IPS DF 6.9 (cell line): ENCODE measurements around the gene CREBBP.

ENCODE experiments used
- DNase-seq: peaks from one replicate; pipeline ENCODE4 v3.0.0-alpha.2; 2013; ENCODE audit warnings: low read depth, low spot score
- H3K27ac ChIP-seq: one replicate; pipeline ENCODE4 v1.5.1; 2013; ENCODE audit warnings: low read length, control low read depth
- H3K27me3 ChIP-seq: 2 replicates; pipeline ENCODE4 v1.6.1; 2013; ENCODE audit warnings: mild to moderate bottlenecking, low read length; ENCODE audit not compliant: control insufficient read depth, insufficient read depth
- H3K36me3 ChIP-seq: 2 replicates; pipeline ENCODE4 v1.6.1; 2013; ENCODE audit warnings: low read length; ENCODE audit not compliant: control insufficient read depth, insufficient read depth
- H3K4me1 ChIP-seq: 2 replicates; pipeline ENCODE4 v1.6.1; 2013; ENCODE audit warnings: low read length; ENCODE audit not compliant: control insufficient read depth, insufficient read depth
- H3K4me3 ChIP-seq: 2 replicates; pipeline ENCODE4 v1.5.1; 2013; ENCODE audit warnings: mild to moderate bottlenecking, low read length
- H3K9me3 ChIP-seq: 2 replicates; pipeline ENCODE4 v1.6.1; 2013; ENCODE audit warnings: low read length, inconsistent platforms; ENCODE audit not compliant: control insufficient read depth, insufficient read depth
- WGBS: extraction: QIAGEN DNeasy Blood & Tissue Kit; methylation state at CpG from one replicate; pipeline ENCODE4 v1.1.7; 2013; ENCODE audit warnings: mixed read lengths, missing lambda C conversion rate; ENCODE audit not compliant: insufficient read length, insufficient coverage; 5-methylcytosine and 5-hydroxymethylcytosine counted together

CREBBP gene

GRCh38 chr16:3810818-3811217, 69.7 kb downstream of the CREBBP start:
- Histone ChIP-seq H3K4me3 (no peak overlapping the region), H3K36me3 (no peaks in the 10 kb centered on the region), H3K4me1 (peaks cover 8% of the 10 kb centered on the region), H3K27me3 (no peaks in the 10 kb centered on the region), H3K27ac (no peak overlapping the region), H3K9me3 (no peaks in the 10 kb centered on the region)
- DNase-seq = no peak
- no CpG with 5 or more reads among the region's 3 CpGs for WGBS

DNA sequence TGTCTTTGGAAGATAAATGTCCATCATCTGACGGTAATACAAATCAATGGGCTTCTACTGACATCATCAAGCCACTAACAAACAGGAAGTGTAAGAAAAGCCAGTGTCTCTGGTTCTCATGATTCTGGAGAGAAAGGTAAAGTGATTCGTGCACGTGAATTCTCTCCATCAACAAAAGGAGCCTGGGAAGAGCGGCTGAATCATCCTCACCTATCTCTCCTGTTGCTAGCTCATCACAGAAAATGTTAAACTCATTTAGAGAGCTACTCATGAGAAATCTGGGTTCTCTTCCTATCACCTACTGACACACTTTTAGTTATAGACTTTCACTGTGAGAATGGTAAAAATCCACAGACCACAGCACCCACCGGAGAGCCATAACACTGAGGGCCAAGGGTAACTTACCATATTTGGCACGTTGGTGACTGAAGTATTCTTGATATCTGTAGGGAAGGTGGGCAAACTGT, 70.3 kb downstream of the CREBBP start:
- Histone ChIP-seq H3K27me3 (no peaks in the 10 kb centered on the region), H3K4me3 (no peak overlapping the region), H3K27ac (no peak overlapping the region), H3K9me3 (no peaks in the 10 kb centered on the region), H3K36me3 (no peaks in the 10 kb centered on the region), H3K4me1 (peaks cover 8% of the 10 kb centered on the region)
- DNase-seq = no peak
- WGBS = no CpG with 5 or more reads among the region's 6 CpGs

DNA sequence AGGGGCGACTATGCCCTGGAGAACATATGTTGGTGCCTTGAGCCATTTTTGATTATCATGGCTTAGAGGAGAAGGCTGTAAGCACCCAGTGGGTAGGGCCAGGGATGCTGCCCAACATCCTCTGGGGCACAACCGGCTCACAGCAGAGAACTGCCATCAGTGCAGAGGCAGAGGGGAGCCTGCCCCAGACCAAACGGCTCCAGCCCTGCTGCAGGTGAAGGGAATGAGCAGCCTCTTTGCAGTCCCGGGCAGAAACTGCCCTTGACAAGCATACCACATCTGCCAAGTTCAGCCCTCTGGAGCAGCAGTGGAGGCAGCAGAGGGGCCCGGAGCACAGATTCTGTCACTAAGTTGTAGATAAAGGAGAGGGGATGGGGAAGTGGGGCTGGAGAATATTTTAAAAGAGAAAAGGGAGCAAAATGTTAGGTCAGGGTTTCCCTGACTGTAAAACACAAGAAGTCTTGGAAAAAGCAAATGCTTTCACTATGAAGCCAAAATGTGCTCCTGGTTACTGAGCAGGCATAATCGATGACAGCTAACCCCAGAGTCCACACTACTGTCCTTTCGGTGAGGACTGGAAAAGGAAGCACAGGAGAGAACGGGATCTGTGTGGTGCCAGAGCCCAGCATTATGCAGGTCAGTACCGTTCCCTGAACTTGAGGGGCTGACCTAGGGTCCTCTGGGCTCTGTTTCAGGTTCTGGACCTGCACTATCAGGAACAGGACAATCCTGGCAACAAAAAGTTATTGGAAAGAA, 72.0 kb downstream of the CREBBP start:
- peaks cover 8% of the 10 kb centered on the region for H3K4me1 ChIP-seq
- H3K9me3 ChIP-seq = no peaks in the 10 kb centered on the region
- no peak overlapping the region for H3K4me3 ChIP-seq
- H3K27me3 ChIP-seq = no peaks in the 10 kb centered on the region
- no peak overlapping the region for H3K27ac ChIP-seq
- no CpG with 5 or more reads among the region's 9 CpGs for WGBS
- DNase-seq = no peak
- no peaks in the 10 kb centered on the region for H3K36me3 ChIP-seq

- DNase-seq = no peak
- no CpG with 5 or more reads among the region's 3 CpGs for WGBS
- Histone ChIP-seq H3K27ac (no peak overlapping the region), H3K4me1 (peaks cover 7% of the 10 kb centered on the region), H3K9me3 (no peaks in the 10 kb centered on the region), H3K4me3 (no peak overlapping the region), H3K27me3 (no peaks in the 10 kb centered on the region), H3K36me3 (no peaks in the 10 kb centered on the region)
Measured at GRCh38 chr16:3807425-3808123, 72.9 kb downstream of the CREBBP start.

- Histone ChIP-seq H3K9me3 (no peaks in the 10 kb centered on the region), H3K4me1 (no peaks in the 10 kb centered on the region; the same call in 1 of the 2 replicates), H3K36me3 (no peaks in the 10 kb centered on the region), H3K4me3 (no peak overlapping the region), H3K27ac (no peak overlapping the region), H3K27me3 (no peaks in the 10 kb centered on the region)
- no CpG with 5 or more reads among the region's 7 CpGs for WGBS
- no peak for DNase-seq
Measured at GRCh38 chr16:3804426-3805016, 76.0 kb downstream of the CREBBP start.

- no CpG with 5 or more reads among the region's 4 CpGs for WGBS
- DNase-seq = no peak
- Histone ChIP-seq H3K4me1 (no peaks in the 10 kb centered on the region), H3K27ac (no peak overlapping the region), H3K36me3 (no peaks in the 10 kb centered on the region), H3K27me3 (no peaks in the 10 kb centered on the region), H3K4me3 (no peak overlapping the region), H3K9me3 (no peaks in the 10 kb centered on the region)
Measured at GRCh38 chr16:3800477-3801270, 79.8 kb downstream of the CREBBP start.

GRCh38 chr16:3800019-3800418, 80.5 kb downstream of the CREBBP start:
- Histone ChIP-seq H3K4me1 (no peaks in the 10 kb centered on the region), H3K9me3 (no peaks in the 10 kb centered on the region), H3K27me3 (no peaks in the 10 kb centered on the region), H3K4me3 (no peak overlapping the region), H3K36me3 (no peaks in the 10 kb centered on the region), H3K27ac (no peak overlapping the region)
- 100% methylated on average over 1 of the region's 7 CpGs for WGBS
- DNase-seq = no peak

- Histone ChIP-seq H3K4me1 (no peaks in the 10 kb centered on the region), H3K9me3 (no peaks in the 10 kb centered on the region), H3K27me3 (no peaks in the 10 kb centered on the region), H3K4me3 (no peak overlapping the region), H3K27ac (no peak overlapping the region), H3K36me3 (no peaks in the 10 kb centered on the region)
- WGBS = no CpG with 5 or more reads among the region's 1 CpG
- DNase-seq = no peak
Measured at GRCh38 chr16:3799354-3799753, 81.2 kb downstream of the CREBBP start.

- no peak overlapping the region for H3K27ac ChIP-seq
- no CpG with 5 or more reads among the region's 8 CpGs for WGBS
- H3K4me3 ChIP-seq = no peak overlapping the region
- no peaks in the 10 kb centered on the region for H3K27me3 ChIP-seq
- DNase-seq = no peak
- no peaks in the 10 kb centered on the region for H3K36me3 ChIP-seq
- no peaks in the 10 kb centered on the region for H3K4me1 ChIP-seq
- H3K9me3 ChIP-seq = no peaks in the 10 kb centered on the region
Measured at GRCh38 chr16:3798838-3799237, 81.7 kb downstream of the CREBBP start.
